Smooth muscle cell (in vitro differentiated cells): ENCODE measurements around the gene RAPGEF4. TPM values are rescaled to one million over a fixed set of nuclear protein-coding genes. Genes with fewer than 3 reads are reported as not detected.

Source experiments
- DNase-seq: peaks from one replicate; lab custom pipeline; 2025; ENCODE audit not compliant: unreplicated experiment; lab: John Stamatoyannopoulos, UW
- H2AFZ ChIP-seq: fragments of 200-600 bp; sonication (generic); 2 replicates; pipeline ENCODE4 v1.6.0; 2016; ENCODE audit warnings: antibody characterized with exemption, low read depth, mild to moderate bottlenecking
- H3F3A ChIP-seq: fragments of 200-600 bp; sonication (generic); 2 replicates; pipeline ENCODE4 v1.6.0; 2017; ENCODE audit warnings: antibody characterized with exemption, low read depth
- H3K27ac ChIP-seq: fragments of 200-600 bp; sonication (generic); 2 replicates; pipeline ENCODE4 v1.5.1; 2016; ENCODE audit warnings: low read depth, mild to moderate bottlenecking
- H3K27me3 ChIP-seq: fragments of 200-600 bp; sonication (generic); 2 replicates; pipeline ENCODE4 v1.6.1; 2016; ENCODE audit warnings: low read depth, mild to moderate bottlenecking
- H3K36me3 ChIP-seq: fragments of 200-600 bp; sonication (generic); 2 replicates; pipeline ENCODE4 v1.5.1; 2016; ENCODE audit warnings: low read depth
- H3K4me1 ChIP-seq: fragments of 200-600 bp; sonication (generic); 2 replicates; pipeline ENCODE4 v1.5.1; 2016; ENCODE audit warnings: low read depth
- H3K4me2 ChIP-seq: fragments of 200-600 bp; sonication (generic); 2 replicates; pipeline ENCODE4 v1.6.0; 2016; ENCODE audit warnings: mild to moderate bottlenecking
- H3K4me3 ChIP-seq: fragments of 200-600 bp; sonication (generic); 2 replicates; pipeline ENCODE4 v1.5.1; 2016; ENCODE audit warnings: mild to moderate bottlenecking
- H3K79me2 ChIP-seq: fragments of 200-600 bp; sonication (generic); 2 replicates; pipeline ENCODE4 v1.6.0; 2016; ENCODE audit warnings: low read depth, mild to moderate bottlenecking
- H3K9ac ChIP-seq: fragments of 200-600 bp; sonication (generic); 2 replicates; pipeline ENCODE4 v1.6.0; 2016; ENCODE audit warnings: low read depth
- H3K9me3 ChIP-seq: fragments of 200-600 bp; sonication (generic); replicated peaks from 2 replicates; pipeline ENCODE4 v1.5.1; 2016; ENCODE audit warnings: low read depth
- H4K20me1 ChIP-seq: fragments of 200-600 bp; sonication (generic); 2 replicates; pipeline ENCODE4 v1.6.0; 2016; ENCODE audit warnings: low read depth
- WGBS: methylation state at CpG from one replicate; pipeline ENCODE4 v1.1.7; 2016; ENCODE audit warnings: low lambda C conversion rate; 5-methylcytosine and 5-hydroxymethylcytosine counted together
- polyA plus RNA-seq: library from polyadenylated mRNA; unstranded; fragments of >200 nt; fragmentation: Nextera tagmentation; extraction: Ambion mirVana; gene quantifications from 2 replicates; pipeline ENCODE4 v1.2.1, GENCODE V29; 2016
- total RNA-seq: library from RNA; depleted of rRNA; stranded (reverse); fragments of >200 nt; gene quantifications from 2 replicates; pipeline ENCODE4 v1.2.3, GENCODE V29; 2014
- TF ChIP-seq, protein P1 (sequence below): fragments of 200-600 bp; sonication (generic); IDR thresholded peaks from 2 replicates; pipeline ENCODE4 v1.5.1; 2017; ENCODE audit warnings: borderline replicate concordance, mild to moderate bottlenecking, antibody characterized with exemption; ENCODE audit not compliant: insufficient read depth, poor library complexity, severe bottlenecking

RAPGEF4 gene
- total and polyA plus RNA-seq, 2 experiments from 2014 or later = 0.35 to 2.7 TPM

DNA sequence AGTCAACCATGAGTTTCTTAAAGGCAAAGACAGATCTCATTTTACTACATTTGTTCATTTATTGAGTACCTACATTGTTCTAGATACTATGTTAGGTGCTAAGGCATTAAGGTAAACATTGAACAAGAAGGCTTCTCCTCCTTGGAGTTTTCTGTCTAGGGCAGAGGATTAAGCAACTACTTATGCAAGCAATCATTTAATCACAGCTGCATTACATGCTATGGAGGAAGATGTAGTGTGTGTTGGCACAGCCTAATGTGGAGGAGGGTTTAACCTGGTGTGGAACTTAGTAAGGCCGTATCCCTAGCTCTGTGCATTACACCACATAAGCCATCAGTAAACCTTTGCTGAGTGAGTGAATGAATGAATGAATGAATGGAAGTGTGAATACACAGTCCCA lies 233.5 kb downstream of the RAPGEF4 start:
- H3K79me2 ChIP-seq = no peaks in the 10 kb centered on the region
- H3K27me3 ChIP-seq = no peaks in the 10 kb centered on the region
- no peaks in the 10 kb centered on the region for H4K20me1 ChIP-seq
- no peaks in the 10 kb centered on the region for H3K9me3 ChIP-seq
- H3K4me2 ChIP-seq = no peak overlapping the region
- H3K4me3 ChIP-seq = no peak overlapping the region
- TF ChIP-seq, protein P1, sequence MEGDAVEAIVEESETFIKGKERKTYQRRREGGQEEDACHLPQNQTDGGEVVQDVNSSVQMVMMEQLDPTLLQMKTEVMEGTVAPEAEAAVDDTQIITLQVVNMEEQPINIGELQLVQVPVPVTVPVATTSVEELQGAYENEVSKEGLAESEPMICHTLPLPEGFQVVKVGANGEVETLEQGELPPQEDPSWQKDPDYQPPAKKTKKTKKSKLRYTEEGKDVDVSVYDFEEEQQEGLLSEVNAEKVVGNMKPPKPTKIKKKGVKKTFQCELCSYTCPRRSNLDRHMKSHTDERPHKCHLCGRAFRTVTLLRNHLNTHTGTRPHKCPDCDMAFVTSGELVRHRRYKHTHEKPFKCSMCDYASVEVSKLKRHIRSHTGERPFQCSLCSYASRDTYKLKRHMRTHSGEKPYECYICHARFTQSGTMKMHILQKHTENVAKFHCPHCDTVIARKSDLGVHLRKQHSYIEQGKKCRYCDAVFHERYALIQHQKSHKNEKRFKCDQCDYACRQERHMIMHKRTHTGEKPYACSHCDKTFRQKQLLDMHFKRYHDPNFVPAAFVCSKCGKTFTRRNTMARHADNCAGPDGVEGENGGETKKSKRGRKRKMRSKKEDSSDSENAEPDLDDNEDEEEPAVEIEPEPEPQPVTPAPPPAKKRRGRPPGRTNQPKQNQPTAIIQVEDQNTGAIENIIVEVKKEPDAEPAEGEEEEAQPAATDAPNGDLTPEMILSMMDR = no peak
- no peaks in the 10 kb centered on the region for H3F3A ChIP-seq
- no peak for DNase-seq
- 93% methylated on average over 1 of the region's 1 CpG for WGBS
- H3K4me1 ChIP-seq = no peaks in the 10 kb centered on the region
- H3K9ac ChIP-seq = no peak overlapping the region
- no peak overlapping the region for H2AFZ ChIP-seq
- no peaks in the 10 kb centered on the region for H3K36me3 ChIP-seq
- H3K27ac ChIP-seq = no peak overlapping the region

DNA sequence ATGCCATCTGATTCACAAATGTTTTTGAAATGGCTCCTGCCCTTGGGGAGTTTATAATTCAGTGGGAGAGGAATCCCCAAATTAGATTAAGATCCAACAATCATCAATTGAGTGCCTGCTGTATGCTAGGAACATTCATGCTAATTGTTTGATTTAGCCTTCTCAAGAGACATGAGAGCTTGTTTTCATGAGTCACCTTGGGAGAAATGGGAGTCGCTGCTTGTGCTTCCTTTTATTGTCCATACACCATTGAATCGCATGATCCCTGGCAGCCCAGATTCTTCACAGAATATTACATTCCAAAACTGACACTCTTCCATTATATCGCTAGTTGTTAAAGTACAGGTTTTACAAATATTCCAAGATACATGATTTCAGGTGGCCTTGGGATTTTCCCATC lies 234.0 kb downstream of the RAPGEF4 start:
- 97% methylated on average over 3 of the region's 3 CpGs for WGBS
- TF ChIP-seq, protein P1 = no peak
- H3K4me2 ChIP-seq = no peak overlapping the region

DNA sequence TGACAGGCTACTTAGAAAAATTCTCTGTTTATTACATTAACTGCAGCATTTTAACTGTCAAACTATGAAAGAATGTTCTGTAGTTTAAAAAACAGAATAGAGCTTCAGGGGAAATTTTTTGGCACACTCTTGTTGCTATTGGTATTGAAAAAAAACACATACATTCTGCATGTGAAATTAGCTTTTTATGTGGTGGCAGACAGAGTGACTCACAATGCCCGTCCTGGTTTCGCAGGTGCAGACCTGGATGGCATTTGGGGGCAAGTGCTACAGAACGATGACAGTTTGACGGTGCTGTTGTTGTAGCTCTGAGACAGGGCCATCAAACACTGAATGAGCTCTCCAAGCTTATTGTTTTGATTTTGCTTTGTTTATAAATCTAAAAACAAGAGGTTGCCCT lies 235.0 kb downstream of the RAPGEF4 start:
- 86% methylated on average over 4 of the region's 4 CpGs for WGBS
- Histone ChIP-seq H3K9me3 (no peaks in the 10 kb centered on the region), H3K4me1 (no peaks in the 10 kb centered on the region), H4K20me1 (no peaks in the 10 kb centered on the region), H3F3A (no peaks in the 10 kb centered on the region), H3K9ac (no peak overlapping the region), H3K27ac (no peak overlapping the region), H3K79me2 (no peaks in the 10 kb centered on the region), H3K36me3 (no peaks in the 10 kb centered on the region), H2AFZ (no peak overlapping the region), H3K27me3 (peaks cover 4% of the 10 kb centered on the region), H3K4me2 (no peak overlapping the region), H3K4me3 (no peak overlapping the region)
- DNase-seq = no peak
- TF ChIP-seq, protein P1 = no peak

More for the DNA sequence above, 234.0 kb downstream of the RAPGEF4 start:
- Histone ChIP-seq H3K4me3 (no peak overlapping the region), H3K9me3 (no peaks in the 10 kb centered on the region), H3K4me1 (no peaks in the 10 kb centered on the region), H4K20me1 (no peaks in the 10 kb centered on the region), H3K27me3 (no peaks in the 10 kb centered on the region), H3K9ac (no peak overlapping the region), H3K27ac (no peak overlapping the region), H3K36me3 (no peaks in the 10 kb centered on the region), H2AFZ (no peak overlapping the region), H3F3A (no peaks in the 10 kb centered on the region), H3K79me2 (no peaks in the 10 kb centered on the region)
- no peak for DNase-seq

DNA sequence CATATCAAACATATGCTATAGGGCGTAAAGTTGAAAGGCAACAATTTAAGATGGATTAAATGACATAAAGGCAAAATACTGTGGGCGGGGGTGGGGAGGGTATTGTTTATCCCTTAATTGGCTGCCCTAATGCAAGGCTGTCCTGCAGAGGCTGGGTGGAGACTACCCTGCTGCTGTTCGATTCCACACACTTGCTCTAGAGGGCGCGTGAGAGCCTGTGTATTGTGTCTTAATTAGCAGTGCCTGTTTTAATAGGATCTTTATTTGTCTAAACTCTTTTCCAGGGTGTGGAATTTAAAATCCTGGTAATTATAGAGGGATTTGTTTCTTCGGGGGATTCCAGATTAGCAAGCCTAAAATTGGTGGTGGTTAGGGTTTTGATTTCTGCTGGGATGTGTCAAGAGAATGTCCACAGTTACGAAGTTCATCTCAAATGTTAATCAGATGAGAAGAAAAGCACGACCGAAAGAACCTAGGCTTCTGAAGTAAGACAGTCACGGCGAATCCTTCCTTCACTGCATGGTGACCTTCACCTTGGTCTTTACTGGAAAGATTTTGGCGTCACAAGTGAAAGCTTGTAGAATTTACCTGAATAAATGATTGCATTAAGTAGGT lies 236.5 kb downstream of the RAPGEF4 start:
- 40% methylated on average over 12 of the region's 12 CpGs for WGBS

More for the DNA sequence above, 236.5 kb downstream of the RAPGEF4 start:
- DNase-seq = no peak
- Histone ChIP-seq H3K4me1 (no peaks in the 10 kb centered on the region), H3K9me3 (no peaks in the 10 kb centered on the region), H3K27me3 (peaks cover 4% of the 10 kb centered on the region), H4K20me1 (no peaks in the 10 kb centered on the region), H3K4me3 (no peak overlapping the region), H2AFZ (no peak overlapping the region), H3K36me3 (no peaks in the 10 kb centered on the region), H3K4me2 (no peak overlapping the region), H3F3A (no peaks in the 10 kb centered on the region), H3K79me2 (no peaks in the 10 kb centered on the region), H3K27ac (no peak overlapping the region), H3K9ac (no peak overlapping the region)
- TF ChIP-seq, protein P1 = peak; percentile 85
